IMR-90 (cell line): Measurements from ENCODE around the gene BEX3. TPM values are rescaled to one million over a fixed set of nuclear protein-coding genes. Genes with fewer than 3 reads are reported as not detected.

Experiments
- ATAC-seq: fragments of 200-7000 bp; cut with Tn5 transposase; 2 replicates; pipeline ENCODE4 v1.9.1; 2020; ENCODE audit warnings: low read depth, mild to moderate bottlenecking, moderate library complexity
- BruUV-seq: library from RNA; stranded (reverse); fragments of 400-500 nt; replicated peaks from 2 replicates; lab custom pipeline; 2021; lab: Mats Ljungman, UMichigan
- CTCF ChIA-PET: fragments of 300-600 bp; formaldehyde crosslinking; extraction: SDS; loops from one replicate; lab custom pipeline; 2021; ENCODE audit warnings: antibody characterized with exemption; lab: Yijun Ruan, JAX
- POLR2A ChIA-PET: fragments of 300-600 bp; sonication (Branson Sonifier 250); formaldehyde crosslinking; loops from one replicate; lab custom pipeline; 2022; ENCODE audit warnings: antibody characterized with exemption; ENCODE audit not compliant: unreplicated experiment; lab: Charles Lee
- DNase-seq: peaks from one replicate; pipeline ENCODE4 v3.0.0; 2013
- H2AFZ ChIP-seq: replicated peaks from 2 replicates; pipeline ENCODE3; 2013; ENCODE audit warnings: low read length, mild to moderate bottlenecking; ENCODE audit not compliant: poor library complexity
- H2AK5ac ChIP-seq: 2 replicates; pipeline ENCODE4 v1.6.1; 2013; ENCODE audit warnings: low read depth, low read length, inconsistent platforms
- H2AK9ac ChIP-seq: replicated peaks from 2 replicates; pipeline ENCODE3; 2013; ENCODE audit warnings: mild to moderate bottlenecking, low read depth, low read length, moderate library complexity; ENCODE audit not compliant: poor library complexity
- H2BK120ac ChIP-seq: 2 replicates; pipeline ENCODE4 v1.6.1; 2013; ENCODE audit warnings: low read depth, low read length, inconsistent platforms
- H2BK15ac ChIP-seq: 3 replicates; pipeline ENCODE4 v1.6.1; 2013; ENCODE audit warnings: low read depth, low read length, inconsistent platforms
- H2BK20ac ChIP-seq: 2 replicates; pipeline ENCODE4 v1.6.1; 2013; ENCODE audit warnings: low read depth, mild to moderate bottlenecking, inconsistent platforms, low read length, moderate library complexity
- H2BK5ac ChIP-seq: 2 replicates; pipeline ENCODE4 v1.6.1; 2013; ENCODE audit warnings: mild to moderate bottlenecking, low read depth, low read length, inconsistent platforms; ENCODE audit not compliant: poor library complexity, severe bottlenecking
- H3K14ac ChIP-seq: replicated peaks from 2 replicates; pipeline ENCODE4 v1.6.1; 2013; ENCODE audit warnings: low read depth, low read length, inconsistent platforms
- H3K18ac ChIP-seq: 2 replicates; pipeline ENCODE4 v1.6.1; 2013; ENCODE audit warnings: low read depth, low read length, control low read depth
- H3K23ac ChIP-seq: 2 replicates; pipeline ENCODE4 v1.6.1; 2013; ENCODE audit warnings: low read depth, low read length, inconsistent platforms
- H3K27ac ChIP-seq: 2 replicates; pipeline ENCODE4 v1.5.1; 2013; ENCODE audit warnings: mild to moderate bottlenecking, control low read depth, low read length; ENCODE audit not compliant: insufficient read depth
- H3K27me3 ChIP-seq: 2 replicates; pipeline ENCODE4 v1.6.1; 2013; ENCODE audit warnings: low read length; ENCODE audit not compliant: control insufficient read depth, insufficient read depth
- H3K36me3 ChIP-seq: 2 replicates; pipeline ENCODE4 v1.6.1; 2013; ENCODE audit warnings: low read length, mixed read lengths; ENCODE audit not compliant: control insufficient read depth, insufficient read depth
- H3K4ac ChIP-seq: 2 replicates; pipeline ENCODE4 v1.6.1; 2013; ENCODE audit warnings: low read depth, low read length, inconsistent platforms
- H3K4me1 ChIP-seq: 2 replicates; pipeline ENCODE4 v1.6.1; 2013; ENCODE audit warnings: low read length, mixed read lengths; ENCODE audit not compliant: control insufficient read depth, insufficient read depth
- H3K4me2 ChIP-seq: 2 replicates; pipeline ENCODE4 v1.6.1; 2013; ENCODE audit warnings: low read depth, mild to moderate bottlenecking, control low read depth, low read length, moderate library complexity
- H3K4me3 ChIP-seq: 2 replicates; pipeline ENCODE4 v1.5.1; 2013; ENCODE audit warnings: low read depth, mild to moderate bottlenecking, control low read depth, low read length, moderate library complexity; ENCODE audit not compliant: insufficient read depth
- H3K56ac ChIP-seq: 2 replicates; pipeline ENCODE4 v1.6.1; 2013; ENCODE audit warnings: low read length, inconsistent platforms; ENCODE audit not compliant: insufficient read depth; ENCODE audit errors: extremely low read depth
- H3K79me1 ChIP-seq, 2 experiments: 2 replicates each; pipeline ENCODE4 v1.6.1; 2013; ENCODE audit warnings: low read length in 2 of 2, inconsistent platforms in 1 of 2, low read depth in 1 of 2
- H3K9ac ChIP-seq: 2 replicates; pipeline ENCODE4 v1.6.1; 2013; ENCODE audit warnings: low read depth, low read length, control low read depth
- H3K9me1 ChIP-seq: 2 replicates; pipeline ENCODE4 v1.6.1; 2013; ENCODE audit warnings: low read length, inconsistent platforms; ENCODE audit not compliant: insufficient read depth
- H3K9me3 ChIP-seq: 2 replicates; pipeline ENCODE4 v1.6.1; 2013; ENCODE audit warnings: low read length; ENCODE audit not compliant: control insufficient read depth, insufficient read depth
- H4K20me1 ChIP-seq: 2 replicates; pipeline ENCODE4 v1.6.1; 2013; ENCODE audit warnings: low read length, inconsistent platforms; ENCODE audit not compliant: insufficient read depth
- H4K5ac ChIP-seq: 2 replicates; pipeline ENCODE4 v1.6.1; 2013; ENCODE audit warnings: mild to moderate bottlenecking, low read depth, low read length, control low read depth
- H4K8ac ChIP-seq, 2 experiments: 2 replicates each; pipeline ENCODE4 v1.6.1; 2013; ENCODE audit warnings: low read depth in 2 of 2, low read length in 2 of 2, control low read depth in 1 of 2, inconsistent platforms in 1 of 2
- H4K91ac ChIP-seq: 2 replicates; pipeline ENCODE4 v1.6.1; 2013; ENCODE audit warnings: low read depth, low read length, inconsistent platforms; ENCODE audit not compliant: insufficient read depth
- BHLHE40 ChIP-seq: fragments of 150-350 bp; IDR thresholded peaks from 2 replicates; pipeline ENCODE4 v1.6.1; 2016; ENCODE audit warnings: mild to moderate bottlenecking, low read depth, low read length
- CEBPB ChIP-seq: IDR thresholded peaks from 2 replicates; pipeline ENCODE4 v1.6.1; 2012; ENCODE audit warnings: low read depth, low read length, improper control_type of control experiment
- CHD1 ChIP-seq: IDR thresholded peaks from 2 replicates; pipeline ENCODE4 v1.6.1; 2012; ENCODE audit warnings: low read depth, low read length, improper control_type of control experiment
- FOS ChIP-seq: fragments of 150-350 bp; IDR thresholded peaks from 2 replicates; pipeline ENCODE4 v1.6.1; 2016; ENCODE audit warnings: low read depth, low read length
- MAFK ChIP-seq: IDR thresholded peaks from 2 replicates; pipeline ENCODE4 v1.6.1; 2012; ENCODE audit warnings: low read depth, low read length, improper control_type of control experiment
- MAZ ChIP-seq: IDR thresholded peaks from 2 replicates; pipeline ENCODE4 v1.6.1; 2012; ENCODE audit warnings: low read depth, mild to moderate bottlenecking, low read length, improper control_type of control experiment, moderate library complexity, borderline replicate concordance
- MXI1 ChIP-seq: IDR thresholded peaks from 2 replicates; pipeline ENCODE4 v1.6.1; 2012; ENCODE audit warnings: low read depth, mild to moderate bottlenecking, low read length, moderate library complexity, borderline replicate concordance
- NFE2L2 ChIP-seq: fragments of 150-350 bp; IDR thresholded peaks from 2 replicates; pipeline ENCODE4 v1.6.1; 2016; ENCODE audit warnings: low read depth, mild to moderate bottlenecking, low read length
- POLR2A ChIP-seq: IDR thresholded peaks from 2 replicates; pipeline ENCODE4 v1.6.1; 2012; ENCODE audit warnings: mild to moderate bottlenecking, low read depth, low read length
- RCOR1 ChIP-seq: IDR thresholded peaks from 2 replicates; pipeline ENCODE4 v1.6.1; 2012; ENCODE audit warnings: mild to moderate bottlenecking, low read length, improper control_type of control experiment; ENCODE audit not compliant: insufficient replicate concordance
- RFX5 ChIP-seq: IDR thresholded peaks from 2 replicates; pipeline ENCODE4 v1.8.0; 2012; ENCODE audit warnings: low read depth, mild to moderate bottlenecking, low read length, moderate library complexity
- SMC3 ChIP-seq: fragments of 150-350 bp; IDR thresholded peaks from 2 replicates; pipeline ENCODE4 v1.6.1; 2016; ENCODE audit warnings: low read depth, mild to moderate bottlenecking, antibody characterized with exemption, low read length, moderate library complexity
- WGBS, 2 experiments: methylation state at CpG; one replicate each; pipeline versions ENCODE4 v1.1.5 to v1.1.7; 2013; ENCODE audit warnings: missing lambda C conversion rate in 2 of 2; ENCODE audit not compliant: insufficient read length in 1 of 2; ENCODE audit errors: extremely low coverage in 2 of 2; 5-methylcytosine and 5-hydroxymethylcytosine counted together
- dilution Hi-C: fragments of 300-500 bp; cut with HindIII; formaldehyde crosslinking; loops from one replicate; pipeline ENCODE4 v1.14.3; 2018; ENCODE audit warnings: low sequenced_read_pairs; ENCODE audit not compliant: unreplicated experiment
- in situ Hi-C: fragments of 300-500 bp; cut with MboI; formaldehyde crosslinking; loops from 3 replicates; pipeline ENCODE4 v1.14.3; 2019; ENCODE audit warnings: low sequenced_read_pairs, inconsistent platforms, mixed read lengths
- intact Hi-C: fragments of 100-400 bp; cut with micrococcal nuclease; formaldehyde crosslinking; loops from 2 replicates; pipeline ENCODE4 v1.10.0; 2022
- polyA plus RNA-seq, 3 experiments: library from polyadenylated mRNA; depleted of rRNA; stranded (reverse); fragments of >200 nt; gene quantifications; 2 replicates each; pipeline ENCODE4 v1.2.3, GENCODE V29; 2012; ENCODE audit warnings: low replicate concordance in 1 of 3
- total RNA-seq: library from RNA; depleted of rRNA; stranded (reverse); fragments of >200 nt; gene quantifications from 2 replicates; pipeline ENCODE4 v1.2.3, GENCODE V29; 2012
- TF ChIP-seq, protein P1 (sequence below): fragments of 150-350 bp; IDR thresholded peaks from 2 replicates; pipeline ENCODE4 v1.6.1; 2017; ENCODE audit warnings: mild to moderate bottlenecking, antibody characterized with exemption, low read length, low read depth
- TF ChIP-seq, protein P2 (sequence below): conservative IDR thresholded peaks from 2 replicates; pipeline ENCODE4 v1.5.1; 2012; ENCODE audit warnings: mild to moderate bottlenecking, low read depth, low read length, improper control_type of control experiment
- TF ChIP-seq, protein P3 (sequence below): fragments of 150-350 bp; IDR thresholded peaks from 2 replicates; pipeline ENCODE4 v1.6.1; 2016; ENCODE audit warnings: low read depth, mild to moderate bottlenecking, low read length, moderate library complexity, borderline replicate concordance

BEX3 gene
- total and polyA plus RNA-seq, 2 of the 4 experiments (the other 2 are of a cell fraction), result 114 to 409 TPM

DNA sequence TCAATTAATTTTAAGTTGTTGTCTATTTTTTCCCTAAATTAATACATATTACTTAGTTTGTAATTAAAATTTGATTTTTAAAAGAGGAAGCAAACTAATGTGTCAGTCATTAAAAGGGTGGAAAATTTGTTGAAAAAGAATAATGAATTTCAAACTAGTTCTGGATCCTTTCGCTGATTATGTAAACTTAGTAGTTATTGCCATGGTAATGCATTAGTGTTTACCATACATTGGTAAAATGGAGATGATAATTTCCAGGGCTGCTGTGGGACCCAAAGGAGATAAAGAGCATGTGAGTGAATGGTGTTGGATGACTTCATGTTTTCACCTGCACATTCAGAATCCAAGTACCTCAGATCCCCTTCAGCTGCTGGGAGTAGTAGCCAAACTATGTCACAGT lies 6.5 kb downstream of the BEX3 start:
- in situ Hi-C loops, result no loop called here
- Histone ChIP-seq H3K27me3 (no peaks in the 10 kb centered on the region; the same call in 1 of the 2 replicates), H2AFZ (no peak overlapping the region), H3K36me3 (peaks cover 5% of the 10 kb centered on the region), H4K91ac (no peak overlapping the region), H3K4me1 (peaks cover 6% of the 10 kb centered on the region), H2BK15ac (no peak overlapping the region), H3K4me3 (no peak overlapping the region), H3K56ac (no peak overlapping the region), H2BK120ac (no peak overlapping the region), H4K8ac (no peak overlapping the region), H3K79me1 (no peaks in the 10 kb centered on the region; a peak in 1 of 4 replicates), H4K20me1 (no peaks in the 10 kb centered on the region), H3K9me3 (no peaks in the 10 kb centered on the region), H2AK5ac (no peak overlapping the region), H2AK9ac (no peak overlapping the region), H2BK20ac (no peak overlapping the region), H3K23ac (no peak overlapping the region), H3K4me2 (no peak overlapping the region), H3K27ac (no peak overlapping the region), H2BK5ac (no peak overlapping the region), H3K4ac (no peak overlapping the region), H3K9ac (no peak overlapping the region), H3K9me1 (no peaks in the 10 kb centered on the region), H4K5ac (no peak overlapping the region), H3K18ac (no peak overlapping the region), H3K14ac (no peak overlapping the region)
- WGBS, 2 experiments, result 75% methylated on average over 1 of the region's 1 CpG; no CpG with 5 or more reads in 1 of the 2 experiments
- no TSS peak for BruUV-seq
- ChIA-PET CTCF (interaction anchor here (0.6 kb wide), 1 partner anchor 119 kb away, joined by 4 read pairs; no protein-coding TSS in a partner anchor), POLR2A (no interaction called here)
- no peak for DNase-seq
- dilution Hi-C loops, result no loop called here
- intact Hi-C loops, result no loop called here
- TF ChIP-seq RFX5, result no peak
- no peak for TF ChIP-seq FOS
- TF ChIP-seq CHD1, result no peak
- TF ChIP-seq, protein P1, sequence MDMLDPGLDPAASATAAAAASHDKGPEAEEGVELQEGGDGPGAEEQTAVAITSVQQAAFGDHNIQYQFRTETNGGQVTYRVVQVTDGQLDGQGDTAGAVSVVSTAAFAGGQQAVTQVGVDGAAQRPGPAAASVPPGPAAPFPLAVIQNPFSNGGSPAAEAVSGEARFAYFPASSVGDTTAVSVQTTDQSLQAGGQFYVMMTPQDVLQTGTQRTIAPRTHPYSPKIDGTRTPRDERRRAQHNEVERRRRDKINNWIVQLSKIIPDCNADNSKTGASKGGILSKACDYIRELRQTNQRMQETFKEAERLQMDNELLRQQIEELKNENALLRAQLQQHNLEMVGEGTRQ, result no peak
- no peak for TF ChIP-seq NFE2L2
- TF ChIP-seq POLR2A, result no peak
- TF ChIP-seq, protein P2, sequence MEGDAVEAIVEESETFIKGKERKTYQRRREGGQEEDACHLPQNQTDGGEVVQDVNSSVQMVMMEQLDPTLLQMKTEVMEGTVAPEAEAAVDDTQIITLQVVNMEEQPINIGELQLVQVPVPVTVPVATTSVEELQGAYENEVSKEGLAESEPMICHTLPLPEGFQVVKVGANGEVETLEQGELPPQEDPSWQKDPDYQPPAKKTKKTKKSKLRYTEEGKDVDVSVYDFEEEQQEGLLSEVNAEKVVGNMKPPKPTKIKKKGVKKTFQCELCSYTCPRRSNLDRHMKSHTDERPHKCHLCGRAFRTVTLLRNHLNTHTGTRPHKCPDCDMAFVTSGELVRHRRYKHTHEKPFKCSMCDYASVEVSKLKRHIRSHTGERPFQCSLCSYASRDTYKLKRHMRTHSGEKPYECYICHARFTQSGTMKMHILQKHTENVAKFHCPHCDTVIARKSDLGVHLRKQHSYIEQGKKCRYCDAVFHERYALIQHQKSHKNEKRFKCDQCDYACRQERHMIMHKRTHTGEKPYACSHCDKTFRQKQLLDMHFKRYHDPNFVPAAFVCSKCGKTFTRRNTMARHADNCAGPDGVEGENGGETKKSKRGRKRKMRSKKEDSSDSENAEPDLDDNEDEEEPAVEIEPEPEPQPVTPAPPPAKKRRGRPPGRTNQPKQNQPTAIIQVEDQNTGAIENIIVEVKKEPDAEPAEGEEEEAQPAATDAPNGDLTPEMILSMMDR, result no peak
- TF ChIP-seq MAZ, result no peak
- TF ChIP-seq CEBPB, result no peak
- TF ChIP-seq RCOR1, result no peak
- no peak for TF ChIP-seq MAFK
- TF ChIP-seq SMC3, result no peak
- no peak for TF ChIP-seq MXI1
- TF ChIP-seq BHLHE40, result no peak
- TF ChIP-seq, protein P3, sequence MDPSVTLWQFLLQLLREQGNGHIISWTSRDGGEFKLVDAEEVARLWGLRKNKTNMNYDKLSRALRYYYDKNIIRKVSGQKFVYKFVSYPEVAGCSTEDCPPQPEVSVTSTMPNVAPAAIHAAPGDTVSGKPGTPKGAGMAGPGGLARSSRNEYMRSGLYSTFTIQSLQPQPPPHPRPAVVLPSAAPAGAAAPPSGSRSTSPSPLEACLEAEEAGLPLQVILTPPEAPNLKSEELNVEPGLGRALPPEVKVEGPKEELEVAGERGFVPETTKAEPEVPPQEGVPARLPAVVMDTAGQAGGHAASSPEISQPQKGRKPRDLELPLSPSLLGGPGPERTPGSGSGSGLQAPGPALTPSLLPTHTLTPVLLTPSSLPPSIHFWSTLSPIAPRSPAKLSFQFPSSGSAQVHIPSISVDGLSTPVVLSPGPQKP, result no peak
- ATAC-seq, result no peak
